K562 (cell line): ENCODE results near the gene NFIC. TPM values are rescaled to one million over a fixed set of nuclear protein-coding genes. Genes with fewer than 3 reads are reported as not detected.

Experiments
- ATAC-seq: fragments of 200-7000 bp; cut with Tn5 transposase; 3 replicates; pipeline ENCODE4 v1.9.1; 2020; ENCODE audit warnings: moderate library complexity
- BruUV-seq: library from RNA; stranded (reverse); fragments of 400-500 nt; replicated peaks from 2 replicates; lab custom pipeline; 2021; lab: Mats Ljungman, UMichigan
- CTCF ChIA-PET: fragments of 300-600 bp; formaldehyde crosslinking; extraction: SDS; loops from one replicate; lab custom pipeline; 2021; ENCODE audit warnings: low intra/inter-chr PET ratio; lab: Yijun Ruan, JAX
- POLR2A ChIA-PET: fragments of 300-600, 350-650 bp; sonication (Branson Sonifier 250); formaldehyde crosslinking; extraction: SDS; loops from one replicate; lab custom pipeline; 2021; ENCODE audit warnings: antibody characterized with exemption, inconsistent platforms; lab: Yijun Ruan, JAX
- DNase-seq, 4 experiments: peaks; one replicate each; pipeline versions ENCODE4 v3.0.0 to v3.0.0-alpha.2; 2011 to 2018; ENCODE audit warnings: low spot score in 3 of 4, mixed read lengths in 3 of 4; ENCODE audit errors: extremely low read depth in 1 of 4
- FAIRE-seq: peaks from 2 replicates; lab custom pipeline; 2011; peaks lifted over from hg19 to GRCh38; lab: Jason Lieb, UNC
- H2AFZ ChIP-seq: 2 replicates; pipeline ENCODE4 v1.6.0; 2011; ENCODE audit warnings: low read depth, low read length, control low read depth, inconsistent platforms
- H3K27ac ChIP-seq: fragments of 200-600 bp; 3 replicates; pipeline ENCODE4 v1.8.0; 2011; ENCODE audit warnings: low read depth, mild to moderate bottlenecking, control low read depth, inconsistent platforms, low read length, moderate library complexity, mixed read lengths; ENCODE audit errors: extremely low read depth
- H3K27me3 ChIP-seq, 2 experiments: fragments of 300-600 bp in 1 of 2; 2 replicates in 1 of 2; 3 replicates in 1 of 2; pipeline versions ENCODE4 v1.6.0 to v1.8.0; 2011; ENCODE audit warnings: inconsistent platforms in 2 of 2, low read length in 2 of 2, mild to moderate bottlenecking in 1 of 2, mixed read lengths in 1 of 2, moderate library complexity in 1 of 2; ENCODE audit not compliant: control insufficient read depth in 2 of 2, insufficient read depth in 2 of 2
- H3K36me3 ChIP-seq: fragments of 300-600 bp; 3 replicates; pipeline ENCODE4 v1.8.0; 2011; ENCODE audit warnings: mild to moderate bottlenecking, low read length, inconsistent platforms; ENCODE audit not compliant: control insufficient read depth, insufficient read depth
- H3K4me1 ChIP-seq, 2 experiments: fragments of 200-600 bp in 1 of 2; replicated peaks in 1 of 2; 2 replicates in 1 of 2; 3 replicates in 1 of 2; pipeline versions ENCODE4 v1.5.1 to v1.8.0; 2011; ENCODE audit warnings: inconsistent platforms in 2 of 2, low read length in 2 of 2, mild to moderate bottlenecking in 1 of 2, mixed read lengths in 1 of 2, moderate library complexity in 1 of 2; ENCODE audit not compliant: control insufficient read depth in 2 of 2, insufficient read depth in 2 of 2
- H3K4me2 ChIP-seq: 2 replicates; pipeline ENCODE4 v1.6.1; 2011; ENCODE audit warnings: low read length, control low read depth, inconsistent platforms, mixed read lengths; ENCODE audit not compliant: insufficient read depth
- H3K4me3 ChIP-seq: fragments of 200-600 bp; sonication (generic), shearing (Covaris generic); 2 replicates; pipeline ENCODE4 v1.5.1; 2016; ENCODE audit warnings: control low read depth, inconsistent platforms
- H3K79me2 ChIP-seq: fragments of 200-600 bp; 3 replicates; pipeline ENCODE4 v1.8.0; 2011; ENCODE audit warnings: low read length, inconsistent platforms; ENCODE audit not compliant: control insufficient read depth, insufficient read depth
- H3K9ac ChIP-seq, 2 experiments: 2 replicates each; pipeline versions ENCODE4 v1.6.0 to v1.6.1; 2011; ENCODE audit warnings: low read depth in 2 of 2, low read length in 2 of 2, control low read depth in 1 of 2, inconsistent platforms in 1 of 2, mild to moderate bottlenecking in 1 of 2, mixed read lengths in 1 of 2; ENCODE audit not compliant: insufficient read depth in 1 of 2
- H3K9me1 ChIP-seq: one replicate; pipeline ENCODE4 v1.6.0; 2011; ENCODE audit warnings: inconsistent platforms, mild to moderate bottlenecking, low read length, moderate library complexity; ENCODE audit not compliant: control insufficient read depth, insufficient read depth
- H3K9me3 ChIP-seq: replicated peaks from 2 replicates; pipeline ENCODE4 v1.5.1; 2011; ENCODE audit warnings: low read depth, low read length, inconsistent platforms; ENCODE audit not compliant: control insufficient read depth, insufficient read depth
- H4K20me1 ChIP-seq: replicated peaks from 2 replicates; pipeline ENCODE4 v1.6.1; 2011; ENCODE audit warnings: low read length, inconsistent platforms, mixed read lengths; ENCODE audit not compliant: control insufficient read depth, insufficient read depth
- SMARCA5 ChIP-seq: fragments of 450-650 bp; IDR thresholded peaks from 2 replicates; pipeline ENCODE4 v1.6.1; 2016
- ZKSCAN8 ChIP-seq: fragments of 200-800 bp; sonication (Bioruptor generic); IDR thresholded peaks from 2 replicates; pipeline ENCODE4 v1.6.1; 2016; ENCODE audit warnings: missing genetic modification characterization, missing compliant biosample characterization
- ZNF316 ChIP-seq: fragments of 450-650 bp; IDR thresholded peaks from 2 replicates; pipeline ENCODE4 v1.6.1; 2016
- WGBS: fragments of 100-300 bp; shearing (Covaris generic); methylation state at CpG from one replicate; pipeline ENCODE4 v1.1.6; 2016; ENCODE audit warnings: low coverage, mixed read lengths; ENCODE audit not compliant: insufficient coverage; ENCODE audit errors: missing lambda C conversion rate; 5-methylcytosine and 5-hydroxymethylcytosine counted together
- in situ Hi-C: fragments of 300-500 bp; cut with MboI; formaldehyde crosslinking; loops from 4 replicates; pipeline ENCODE4 v1.15.0; 2018; ENCODE audit warnings: inconsistent platforms, mixed read lengths
- intact Hi-C: fragments of 100-400 bp; cut with micrococcal nuclease; formaldehyde crosslinking; loops from 2 replicates; pipeline ENCODE4 v1.14.2; 2022
- polyA plus RNA-seq, 8 experiments: library from polyadenylated mRNA; depleted of rRNA in 4 of 8; stranded (reverse) in 5 of 8; unstranded in 3 of 8; fragments of >200 nt; fragmentation: Nextera tagmentation in 2 of 8; fragmentation: Illumina TruSeq in 1 of 8; extraction: Ambion mirVana in 2 of 8; extraction: Trizol in 1 of 8; gene quantifications; 2 replicates each; pipeline versions ENCODE4 v1.2.1 to v1.2.3, GENCODE V29; 2011 to 2014; ENCODE audit warnings: inconsistent platforms in 1 of 8, missing spikeins in 1 of 8
- total RNA-seq, 7 experiments: library from RNA; depleted of rRNA in 6 of 7; stranded (reverse); fragments of >200 nt in 6 of 7; fragmentation: Illumina TruSeq in 2 of 7; extraction: Trizol in 2 of 7; gene quantifications; 2 replicates each; pipeline versions ENCODE4 v1.2.1 to v1.2.3, GENCODE V29; 2011 to 2021; ENCODE audit warnings: low replicate concordance in 1 of 7

The NFIC gene
- total and polyA plus RNA-seq, 9 of the 15 experiments (the other 6 are each of a cell fraction or from before 2014, with no cell fraction given): 0.71 to 62.1 (median 6.9) TPM

DNA sequence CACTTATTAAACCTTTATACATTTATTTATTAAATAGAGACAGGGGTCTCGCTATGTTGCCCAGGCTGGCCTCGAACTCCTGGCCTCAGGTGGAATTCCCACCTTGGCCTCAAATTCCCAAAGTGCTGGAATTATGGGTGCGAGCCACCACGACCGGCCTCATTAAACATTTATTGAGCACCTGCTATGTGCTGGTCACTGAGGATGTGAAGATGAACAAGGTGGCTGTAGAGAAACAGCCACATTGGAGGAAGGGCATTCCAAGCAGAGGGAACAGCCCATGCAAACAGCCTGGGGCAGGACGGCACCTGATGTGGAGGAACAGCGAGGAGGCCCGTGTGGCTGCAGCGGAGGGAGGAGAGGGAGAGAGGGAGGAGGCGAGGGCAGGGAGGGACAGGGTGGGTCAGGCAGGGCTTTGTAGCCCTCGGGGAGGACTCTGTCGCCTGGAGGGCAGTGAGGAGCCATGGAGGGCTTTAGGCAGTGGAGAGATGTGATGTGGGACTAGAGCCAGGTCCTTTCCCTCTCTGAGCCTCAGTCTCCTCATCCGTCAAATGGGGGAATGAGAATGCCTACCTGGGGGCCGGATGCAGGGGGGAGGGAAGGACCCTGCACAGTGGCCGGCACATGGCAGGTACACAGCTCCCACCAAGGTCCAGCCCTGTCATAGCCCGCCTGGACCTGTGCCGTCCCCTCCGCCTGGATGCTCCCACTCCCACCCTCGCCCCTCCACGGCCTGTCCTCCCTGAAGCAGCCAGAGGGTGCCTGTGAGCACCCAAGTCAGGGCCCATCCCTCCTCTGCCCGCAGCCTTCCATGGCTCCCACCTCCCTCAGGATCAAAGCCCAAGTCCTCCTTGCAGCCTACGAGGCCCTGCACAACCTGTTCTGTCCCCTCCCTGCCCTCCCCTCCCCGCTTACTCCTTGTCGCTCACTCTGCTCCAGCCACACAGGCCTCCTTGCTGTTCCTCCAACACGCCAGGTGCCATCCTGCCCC is 21.5 kb upstream of the NFIC start (continued):
- 0 out of 2 replicates have a peak, but pooled peaks have one; percentile 42 for TF ChIP-seq SMARCA5

GRCh38 chr19:3345850-3346460 is 20.4 kb upstream of the NFIC start:
- Histone ChIP-seq H3K4me2 (no peak overlapping the region), H2AFZ (no peak overlapping the region), H3K27me3 (no peaks in the 10 kb centered on the region), H3K27ac (no peak overlapping the region), H3K4me1 (peaks cover 0 to 28% of the 10 kb centered on the region in 2 experiments; a peak in 3 of 5 replicates), H3K4me3 (no peak overlapping the region), H3K9me1 (no peaks in the 10 kb centered on the region), H3K9ac (peak overlapping the region in 1 of 2 experiments; percentile 45; a peak in 2 of 4 replicates), H3K36me3 (no peaks in the 10 kb centered on the region), H4K20me1 (no peaks in the 10 kb centered on the region), H3K79me2 (no peaks in the 10 kb centered on the region), H3K9me3 (no peaks in the 10 kb centered on the region)
- FAIRE-seq (no peak), ATAC-seq (no peak), DNase-seq (no peak)
- no TSS peak for BruUV-seq
- ChIA-PET POLR2A (no interaction called here), CTCF (no interaction called here)
- peak; percentile 68; the same call in 1 of the 2 replicates for TF ChIP-seq ZKSCAN8 (CRISPR knock-in tag)
- no peak for TF ChIP-seq ZNF316
- intact Hi-C loops: no loop called here
- in situ Hi-C loops: no loop called here
- 44% methylated on average over 14 of the region's 15 CpGs for WGBS
